OCI-LY3 (cell line): ENCODE measurements around the gene ROBO1.

ENCODE experiments used
- H2AFZ ChIP-seq: fragments of 200-600, 300-600 bp; shearing (Covaris generic); 2 replicates; pipeline ENCODE4 v1.6.0; 2014; ENCODE audit warnings: antibody characterized with exemption, low read depth, low read length
- H3K27ac ChIP-seq: fragments of 200-600, 300-600 bp; sonication (generic); 2 replicates; pipeline ENCODE4 v1.5.1; 2014; ENCODE audit warnings: mild to moderate bottlenecking, low read length, moderate library complexity, mixed read lengths
- H3K27me3 ChIP-seq: fragments of 200-600, 300-600 bp; sonication (generic); 2 replicates; pipeline ENCODE4 v1.6.1; 2014; ENCODE audit warnings: low read depth, low read length, mixed read lengths
- H3K36me3 ChIP-seq: fragments of 200-600, 300-600 bp; sonication (generic); replicated peaks from 2 replicates; pipeline ENCODE3; 2014; ENCODE audit warnings: low read depth, low read length, mixed read lengths
- H3K4me1 ChIP-seq: fragments of 300-600, 200-600 bp; sonication (generic); 2 replicates; pipeline ENCODE4 v1.6.1; 2014; ENCODE audit warnings: low read length, mixed read lengths
- H3K4me2 ChIP-seq: fragments of 200-600, 300-600 bp; sonication (generic); 2 replicates; pipeline ENCODE4 v1.6.1; 2014; ENCODE audit warnings: low read length, mixed read lengths
- H3K4me3 ChIP-seq: fragments of 300-600, 200-600 bp; sonication (generic); 2 replicates; pipeline ENCODE4 v1.5.1; 2014; ENCODE audit warnings: antibody characterized with exemption, mild to moderate bottlenecking, low read length, moderate library complexity
- H3K79me2 ChIP-seq: fragments of 300-600, 200-600 bp; shearing (Covaris generic); 2 replicates; pipeline ENCODE4 v1.6.1; 2014; ENCODE audit warnings: mild to moderate bottlenecking, low read length, mixed read lengths
- H3K9ac ChIP-seq: fragments of 300-600, 200-600 bp; shearing (Covaris generic); 2 replicates; pipeline ENCODE4 v1.6.0; 2014; ENCODE audit warnings: mild to moderate bottlenecking, low read length, moderate library complexity
- H3K9me3 ChIP-seq: fragments of 200-600, 300-600 bp; shearing (Covaris generic); 2 replicates; pipeline ENCODE4 v1.6.1; 2014; ENCODE audit warnings: low read length, mixed read lengths; ENCODE audit not compliant: insufficient read depth
- H4K20me1 ChIP-seq: fragments of 200-600, 300-600 bp; sonication (generic); 2 replicates; pipeline ENCODE4 v1.6.1; 2016; ENCODE audit warnings: low read length, mixed read lengths; ENCODE audit not compliant: insufficient read depth
- EZH2phosphoT487 ChIP-seq: fragments of 200-600 bp; shearing (Covaris generic); IDR thresholded peaks from 2 replicates; pipeline ENCODE4 v1.6.1; 2018; ENCODE audit warnings: antibody characterized with exemption, mixed run types, low read depth
- TF ChIP-seq, protein P1 (sequence below): fragments of 200-600, 300-600 bp; sonication (generic); IDR thresholded peaks from 2 replicates; pipeline ENCODE4 v1.5.1; 2014; ENCODE audit warnings: antibody characterized with exemption, low read length, low read depth

Gene ROBO1

DNA sequence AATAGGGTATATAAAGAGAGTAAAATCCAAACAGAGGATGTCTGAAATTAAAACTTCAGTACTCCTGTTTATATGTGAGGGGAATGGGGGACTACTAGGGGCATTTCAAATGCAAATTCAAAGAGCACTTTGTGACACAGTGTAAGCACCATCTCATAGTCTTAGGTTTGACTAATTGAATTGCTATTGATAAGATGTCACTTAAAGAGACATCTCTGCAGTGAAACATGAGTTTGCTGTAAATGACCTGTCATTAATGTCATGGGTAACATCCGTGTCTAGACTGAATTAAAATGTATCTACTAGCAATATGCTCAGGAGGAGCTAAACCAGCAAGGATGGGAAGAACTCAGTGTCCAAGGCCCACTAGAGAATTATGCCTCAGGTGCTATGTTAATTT is 41.0 kb downstream of the ROBO1 start:
- no peak overlapping the region for H3K9ac ChIP-seq
- no peak for TF ChIP-seq EZH2phosphoT487
- TF ChIP-seq, protein P1, sequence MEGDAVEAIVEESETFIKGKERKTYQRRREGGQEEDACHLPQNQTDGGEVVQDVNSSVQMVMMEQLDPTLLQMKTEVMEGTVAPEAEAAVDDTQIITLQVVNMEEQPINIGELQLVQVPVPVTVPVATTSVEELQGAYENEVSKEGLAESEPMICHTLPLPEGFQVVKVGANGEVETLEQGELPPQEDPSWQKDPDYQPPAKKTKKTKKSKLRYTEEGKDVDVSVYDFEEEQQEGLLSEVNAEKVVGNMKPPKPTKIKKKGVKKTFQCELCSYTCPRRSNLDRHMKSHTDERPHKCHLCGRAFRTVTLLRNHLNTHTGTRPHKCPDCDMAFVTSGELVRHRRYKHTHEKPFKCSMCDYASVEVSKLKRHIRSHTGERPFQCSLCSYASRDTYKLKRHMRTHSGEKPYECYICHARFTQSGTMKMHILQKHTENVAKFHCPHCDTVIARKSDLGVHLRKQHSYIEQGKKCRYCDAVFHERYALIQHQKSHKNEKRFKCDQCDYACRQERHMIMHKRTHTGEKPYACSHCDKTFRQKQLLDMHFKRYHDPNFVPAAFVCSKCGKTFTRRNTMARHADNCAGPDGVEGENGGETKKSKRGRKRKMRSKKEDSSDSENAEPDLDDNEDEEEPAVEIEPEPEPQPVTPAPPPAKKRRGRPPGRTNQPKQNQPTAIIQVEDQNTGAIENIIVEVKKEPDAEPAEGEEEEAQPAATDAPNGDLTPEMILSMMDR = no peak
- H3K79me2 ChIP-seq = no peaks in the 10 kb centered on the region
- no peak overlapping the region for H3K27ac ChIP-seq
- H3K36me3 ChIP-seq = no peaks in the 10 kb centered on the region
- 0 out of 2 replicates have a peak, but pooled peaks cover 3% of the 10 kb centered on the region for H3K4me1 ChIP-seq
- H3K27me3 ChIP-seq = no peaks in the 10 kb centered on the region
- no peaks in the 10 kb centered on the region for H4K20me1 ChIP-seq
- H3K4me3 ChIP-seq = no peak overlapping the region
- H3K9me3 ChIP-seq = no peaks in the 10 kb centered on the region
- no peak overlapping the region for H3K4me2 ChIP-seq
- no peak overlapping the region for H2AFZ ChIP-seq

DNA sequence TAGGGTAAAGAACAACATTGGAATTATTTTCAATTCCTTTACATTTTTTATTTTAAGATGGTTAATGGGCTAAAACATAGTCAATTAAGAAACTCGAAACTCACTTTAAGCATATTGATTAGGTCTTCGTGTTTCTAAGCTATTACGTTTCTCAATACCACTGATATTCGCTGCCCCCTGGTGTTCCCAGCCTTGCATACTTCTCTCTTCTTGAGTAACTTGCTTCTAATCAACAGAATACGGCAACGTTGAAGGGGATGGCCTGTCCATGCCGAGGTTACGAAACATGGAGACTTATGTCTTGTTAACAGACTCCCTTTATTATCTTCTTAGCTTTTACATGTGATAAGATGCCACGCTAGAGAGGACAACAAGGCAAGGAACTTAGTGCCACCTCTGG is 43.6 kb downstream of the ROBO1 start:
- Histone ChIP-seq H3K27me3 (no peaks in the 10 kb centered on the region), H3K4me1 (0 out of 2 replicates have a peak, but pooled peaks cover 3% of the 10 kb centered on the region), H3K79me2 (no peaks in the 10 kb centered on the region), H4K20me1 (no peaks in the 10 kb centered on the region), H3K9me3 (no peaks in the 10 kb centered on the region), H3K27ac (no peak overlapping the region), H3K4me3 (peak overlapping the region; percentile 46), H3K4me2 (peak overlapping the region; percentile 52), H3K36me3 (no peaks in the 10 kb centered on the region), H2AFZ (peak overlapping the region; percentile 84), H3K9ac (no peak overlapping the region)
- no peak for TF ChIP-seq EZH2phosphoT487
- TF ChIP-seq, protein P1 = peak; percentile 78

DNA sequence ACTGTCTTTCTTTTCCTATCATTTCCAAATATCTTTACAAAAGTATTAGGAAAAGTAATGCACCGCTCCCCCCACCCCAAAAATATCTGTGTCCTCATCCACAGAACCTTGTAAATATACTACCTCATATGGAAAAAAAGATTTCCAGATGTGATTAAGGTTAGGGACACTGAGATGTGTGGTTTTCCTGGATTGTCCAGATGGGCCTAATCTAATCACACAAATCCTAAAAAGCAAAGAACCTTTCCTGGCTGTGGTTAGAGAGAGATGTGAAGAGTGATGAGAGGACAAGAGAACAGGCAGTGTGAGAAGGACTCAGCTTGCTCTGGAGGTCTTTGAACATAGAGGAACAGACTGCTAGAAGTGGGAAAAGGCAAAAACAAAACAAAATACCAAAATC is 77.7 kb downstream of the ROBO1 start:
- Histone ChIP-seq H3K9ac (no peak overlapping the region), H3K79me2 (no peaks in the 10 kb centered on the region), H4K20me1 (no peaks in the 10 kb centered on the region), H3K4me2 (no peak overlapping the region), H2AFZ (no peak overlapping the region), H3K36me3 (no peaks in the 10 kb centered on the region), H3K4me1 (no peaks in the 10 kb centered on the region), H3K27me3 (no peaks in the 10 kb centered on the region), H3K9me3 (no peaks in the 10 kb centered on the region), H3K4me3 (no peak overlapping the region), H3K27ac (no peak overlapping the region)
- no peak for TF ChIP-seq EZH2phosphoT487
- TF ChIP-seq, protein P1 = no peak

DNA sequence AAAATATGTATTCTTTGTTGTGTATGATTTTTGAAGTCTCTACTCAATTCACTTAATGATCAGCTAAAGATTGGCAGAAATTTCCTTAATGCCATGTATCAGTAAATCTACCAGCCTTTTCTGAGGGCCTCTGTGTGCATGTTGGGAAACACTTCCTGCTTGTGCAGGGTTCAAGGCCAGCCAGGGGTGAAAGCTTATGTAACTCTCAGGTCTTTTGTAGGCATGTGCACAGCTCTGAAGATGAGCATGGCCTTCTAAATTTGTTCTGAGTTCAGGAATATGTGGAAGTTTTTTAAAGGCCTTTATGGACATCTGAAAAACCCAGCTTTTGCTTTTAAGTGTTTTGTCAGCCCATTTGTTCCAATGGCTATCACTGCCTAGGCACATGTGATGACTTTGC is 82.7 kb downstream of the ROBO1 start:
- Histone ChIP-seq H3K27ac (no peak overlapping the region), H3K4me3 (no peak overlapping the region), H3K4me1 (no peaks in the 10 kb centered on the region), H3K9me3 (no peaks in the 10 kb centered on the region), H3K9ac (no peak overlapping the region), H4K20me1 (no peaks in the 10 kb centered on the region), H3K79me2 (no peaks in the 10 kb centered on the region), H3K36me3 (no peaks in the 10 kb centered on the region), H3K27me3 (no peaks in the 10 kb centered on the region), H3K4me2 (no peak overlapping the region), H2AFZ (no peak overlapping the region)
- TF ChIP-seq, protein P1 = no peak
- TF ChIP-seq EZH2phosphoT487 = no peak
